HG03280 (cell line): Measurements from ENCODE around the gene FNDC3B.
A peak's percentile ranks its signal among the peaks of the same experiment; 100 is the strongest.
"Not testable (repeated sequence)": the region's sequence is repeated elsewhere in the genome, so short reads cannot be mapped to it uniquely, and the experiment has no call there.

ENCODE experiments used
- ATAC-seq: cut with Tn5 transposase; IDR thresholded peaks from one replicate; pipeline ENCODE4 v1.9.1; 2021; ENCODE audit warnings: mild to moderate bottlenecking, moderate library complexity; ENCODE audit not compliant: unreplicated experiment

FNDC3B gene

DNA sequence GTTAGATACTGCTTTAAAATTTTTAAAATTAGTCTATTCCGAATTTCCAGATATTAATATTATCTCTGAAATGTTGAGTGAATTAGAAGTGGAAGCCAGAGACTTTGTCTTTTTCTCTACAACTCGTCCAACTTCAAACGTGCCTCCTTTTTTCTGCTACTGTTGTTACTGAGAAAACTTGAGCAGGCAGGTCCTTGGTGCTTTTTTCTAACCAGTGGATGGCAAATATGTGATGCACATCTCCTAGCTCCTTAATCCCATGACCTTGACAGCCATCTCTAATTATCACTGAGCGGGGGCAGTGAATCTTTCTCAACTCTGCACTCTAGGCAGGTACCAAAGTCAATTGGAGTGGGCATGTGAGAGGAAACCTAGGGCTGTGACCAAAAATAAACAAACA lies 50.7 kb downstream of the FNDC3B start:
- no peak for ATAC-seq

DNA sequence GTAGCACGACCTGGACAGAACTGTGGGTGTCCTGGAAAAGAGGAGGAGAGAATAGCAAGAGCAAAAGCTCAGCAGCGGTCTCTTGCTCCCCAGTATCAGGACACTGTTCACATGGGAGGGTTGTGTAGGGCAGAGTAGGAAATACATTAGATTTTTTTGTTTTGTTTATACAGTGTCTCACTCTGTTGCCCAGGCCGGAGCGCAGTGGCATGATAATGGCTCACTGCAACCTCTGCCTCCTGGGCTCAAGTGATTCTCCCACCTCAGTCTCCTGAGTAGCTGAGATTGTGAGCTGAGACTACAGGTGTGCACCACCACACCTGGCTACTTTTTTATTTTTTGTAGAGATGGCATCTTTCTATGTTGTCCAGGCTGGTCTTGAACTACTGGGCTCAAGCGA lies 53.3 kb downstream of the FNDC3B start:
- ATAC-seq: no peak

DNA sequence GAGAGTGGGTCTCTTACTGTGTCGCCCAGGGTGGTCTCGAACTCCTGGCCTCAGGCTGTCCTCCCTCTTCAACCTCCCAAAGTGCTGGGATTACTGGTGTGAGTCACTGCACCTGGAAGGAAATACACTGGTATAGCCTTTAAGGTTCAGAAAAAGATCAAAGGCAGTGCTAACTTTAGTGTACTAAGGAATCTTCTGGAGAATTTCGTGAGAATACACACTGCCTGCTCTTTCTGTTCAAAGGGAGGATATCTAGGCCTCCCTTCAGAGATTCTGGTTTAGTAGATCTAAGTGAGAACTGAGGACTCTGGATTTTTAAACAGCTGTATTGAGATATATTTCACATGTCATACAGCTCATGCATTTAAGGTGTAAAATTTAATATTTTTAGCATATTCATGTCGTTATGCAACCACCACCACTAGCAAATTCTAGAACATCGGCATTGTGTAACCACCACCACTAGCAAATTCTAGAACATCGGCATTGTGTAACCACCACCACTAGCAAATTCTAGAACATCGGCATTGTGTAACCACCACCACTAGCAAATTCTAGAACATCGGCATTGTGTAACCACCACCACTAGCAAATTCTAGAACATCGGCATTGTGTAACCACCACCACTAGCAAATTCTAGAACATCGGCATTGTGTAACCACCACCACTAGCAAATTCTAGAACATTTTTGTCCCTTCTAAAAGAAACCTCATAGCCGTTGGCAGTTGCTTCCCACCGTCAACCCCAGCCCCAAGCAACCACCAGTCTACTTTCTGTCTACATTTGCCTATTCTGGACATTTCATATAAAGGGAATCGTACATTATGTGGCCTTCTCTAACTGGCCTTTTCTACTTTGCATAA lies 54.4 kb downstream of the FNDC3B start:
- ATAC-seq: not testable (repeated sequence)

DNA sequence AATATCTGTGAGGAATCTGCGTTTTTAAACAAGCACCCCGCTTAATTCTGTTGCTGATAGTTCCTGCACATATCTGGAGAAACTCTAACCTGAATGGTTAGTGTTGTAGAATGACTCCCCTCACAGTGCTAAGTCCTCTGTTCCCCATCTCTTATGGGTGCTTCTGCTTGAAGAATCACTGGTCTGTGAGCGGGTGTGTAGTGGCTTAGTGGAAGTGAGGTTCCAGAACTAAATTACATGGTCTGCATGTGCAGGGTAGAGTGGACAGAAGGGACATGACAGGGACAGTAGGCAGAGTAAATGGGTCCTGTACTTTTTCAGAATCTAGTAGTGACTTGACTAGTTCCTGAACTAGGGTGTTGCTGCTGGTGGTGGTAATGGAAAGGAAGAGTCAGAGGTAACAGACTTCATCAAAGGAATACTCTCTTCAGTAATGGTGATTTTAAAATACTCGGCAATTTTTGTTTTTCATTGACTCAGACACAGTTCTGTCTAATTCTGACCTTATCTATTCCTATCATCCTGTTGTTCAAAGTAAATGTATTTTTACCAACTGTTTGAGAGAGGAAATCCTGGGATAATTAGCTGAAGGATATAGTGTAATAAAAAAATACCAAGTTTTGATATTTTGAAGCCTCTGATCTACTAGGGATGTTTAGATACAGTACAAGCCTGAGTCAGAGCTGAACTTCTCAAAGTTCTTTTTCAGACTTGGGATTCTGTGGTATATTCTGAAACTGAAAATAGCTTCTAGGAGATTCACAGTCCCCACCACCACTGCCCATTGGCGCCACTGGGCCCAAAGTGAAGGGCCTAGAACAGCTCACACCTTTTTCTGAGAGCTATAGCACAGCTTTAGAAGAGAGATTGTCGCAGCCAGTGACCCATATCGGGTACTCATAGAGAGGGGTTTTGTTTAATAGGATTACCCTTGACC lies 55.5 kb downstream of the FNDC3B start:
- ATAC-seq: peak; percentile 89

DNA sequence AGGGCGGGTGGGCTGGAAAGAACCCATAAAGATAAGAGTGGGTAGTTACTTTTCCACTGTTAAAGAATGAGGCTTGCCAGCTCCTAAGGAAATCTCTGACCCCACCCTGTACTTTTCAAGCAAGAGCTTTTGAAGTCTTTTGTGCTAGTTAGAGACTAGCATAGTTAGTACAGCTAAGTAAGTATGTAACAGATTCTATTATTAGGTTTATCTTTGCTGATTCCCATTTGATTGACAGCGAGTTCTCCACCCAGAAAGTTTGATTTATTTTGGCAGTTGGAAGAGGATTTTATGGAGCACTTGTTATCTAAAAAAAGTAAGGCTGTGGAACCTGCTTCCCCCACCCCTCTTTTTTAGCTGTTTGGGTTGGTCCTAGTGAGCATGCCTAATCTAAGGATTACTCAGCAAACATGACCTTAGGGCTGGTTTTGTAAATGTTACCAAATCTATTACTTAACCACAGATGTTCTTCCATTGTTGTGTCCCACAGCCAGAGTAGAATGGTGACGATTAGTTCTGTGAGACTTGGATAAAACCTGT lies 57.6 kb downstream of the FNDC3B start:
- ATAC-seq: no peak

DNA sequence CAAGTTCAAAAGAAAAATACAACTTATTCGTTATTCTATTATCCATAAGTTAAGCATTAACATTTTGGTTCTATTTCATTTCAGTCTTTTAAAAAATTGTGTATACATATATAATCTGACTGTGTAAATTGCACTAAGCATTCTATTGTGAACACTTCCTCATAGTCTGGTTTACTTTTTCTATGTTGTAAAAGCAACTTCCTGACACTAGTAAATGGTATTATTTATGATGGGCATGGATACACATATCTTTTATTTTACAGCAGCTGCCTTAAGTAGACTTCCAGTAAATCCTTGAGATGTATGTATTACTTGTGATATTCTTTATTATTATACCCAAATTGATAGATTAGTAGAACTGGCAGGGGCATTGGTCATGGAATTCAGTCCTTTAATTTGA lies 58.2 kb downstream of the FNDC3B start:
- no peak for ATAC-seq

DNA sequence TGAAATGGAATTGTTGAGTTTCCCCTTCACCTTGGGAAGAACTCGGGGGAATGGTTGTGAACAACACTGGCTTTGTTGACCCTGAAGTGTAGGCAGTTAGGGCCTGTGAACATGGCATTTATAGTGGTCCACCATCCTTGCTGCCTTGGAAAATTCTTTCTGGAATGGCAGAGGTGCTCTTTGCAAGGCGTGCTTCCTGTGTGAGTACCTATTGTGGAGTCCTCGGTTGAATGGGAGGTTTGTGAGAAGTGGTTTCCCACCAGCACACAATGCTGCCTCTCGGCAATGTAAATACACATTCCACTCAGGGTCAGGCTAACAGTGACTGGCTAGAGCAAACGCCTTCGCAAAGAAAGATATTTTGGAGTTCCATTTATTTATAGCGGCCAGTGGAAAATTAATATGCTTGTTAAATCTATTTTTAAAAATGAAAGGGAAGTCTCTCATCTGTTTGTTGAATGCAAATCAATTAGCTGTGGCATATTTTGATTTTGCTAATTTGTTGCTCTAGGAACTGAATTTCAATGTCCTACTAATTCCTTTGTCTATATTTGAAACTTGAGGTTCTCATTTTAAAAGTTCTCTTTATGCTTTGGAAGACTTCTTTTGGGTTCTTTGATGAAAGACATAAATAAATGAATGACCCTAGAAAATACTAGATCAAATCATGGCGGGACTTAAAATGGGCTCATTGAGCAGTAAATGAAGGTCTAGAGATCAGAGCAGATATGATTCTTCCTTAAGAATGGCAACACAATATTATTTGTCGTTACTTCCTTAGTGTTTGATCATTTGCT lies 59.5 kb downstream of the FNDC3B start:
- ATAC-seq: no peak

DNA sequence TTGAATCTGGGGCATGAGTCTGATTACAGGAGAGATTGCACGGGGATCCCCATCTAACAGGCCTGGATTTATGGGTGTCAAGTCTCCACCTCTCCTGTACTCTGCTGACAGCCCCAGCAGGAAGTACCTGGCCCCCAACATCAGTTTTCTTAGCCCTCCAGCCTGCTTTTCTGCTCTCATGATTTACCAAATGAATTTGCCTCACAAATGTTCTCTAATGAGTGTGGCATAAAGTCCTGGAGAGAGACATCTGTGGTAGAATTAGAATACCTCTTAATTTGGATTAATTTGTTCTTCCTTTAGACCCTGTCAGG lies 60.1 kb downstream of the FNDC3B start:
- ATAC-seq: no peak

DNA sequence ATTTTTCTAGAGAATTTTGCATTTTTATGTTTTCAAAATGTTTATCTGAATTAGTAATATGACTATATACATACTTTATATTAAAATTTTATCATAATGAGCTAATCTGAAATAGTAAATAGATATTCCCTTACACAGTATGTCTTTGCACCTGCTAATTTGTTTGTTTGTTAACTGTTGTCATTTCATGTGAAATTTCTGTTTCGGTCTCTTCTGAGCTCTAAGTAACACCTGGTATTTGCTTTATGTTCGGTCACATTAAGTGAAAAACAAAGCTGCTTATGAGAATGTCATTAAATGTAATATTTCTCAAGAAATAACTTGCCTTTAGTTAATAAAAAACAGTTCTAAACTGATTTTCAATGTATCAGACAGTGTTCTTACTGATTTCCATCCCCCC lies 61.1 kb downstream of the FNDC3B start:
- peak; percentile 61 for ATAC-seq

DNA sequence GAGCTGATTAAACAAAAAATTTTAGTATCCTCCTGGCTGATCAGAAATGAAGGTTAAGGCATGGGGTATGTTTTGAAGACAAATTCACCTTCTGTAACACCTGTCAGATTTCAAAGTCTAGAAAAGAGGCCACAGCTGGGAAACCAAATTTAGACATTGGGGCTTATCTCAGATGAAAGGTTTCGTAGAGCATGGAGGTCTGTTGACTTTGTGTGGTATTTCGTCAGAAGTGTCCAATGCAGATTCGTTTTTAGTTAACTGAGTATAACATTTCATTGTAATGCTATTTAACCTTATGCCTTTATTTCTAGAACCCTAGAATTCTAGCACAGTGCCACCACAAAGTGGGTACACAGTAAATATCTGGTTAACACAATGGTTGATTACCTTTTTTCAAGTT lies 61.7 kb downstream of the FNDC3B start:
- peak; percentile 65 for ATAC-seq

DNA sequence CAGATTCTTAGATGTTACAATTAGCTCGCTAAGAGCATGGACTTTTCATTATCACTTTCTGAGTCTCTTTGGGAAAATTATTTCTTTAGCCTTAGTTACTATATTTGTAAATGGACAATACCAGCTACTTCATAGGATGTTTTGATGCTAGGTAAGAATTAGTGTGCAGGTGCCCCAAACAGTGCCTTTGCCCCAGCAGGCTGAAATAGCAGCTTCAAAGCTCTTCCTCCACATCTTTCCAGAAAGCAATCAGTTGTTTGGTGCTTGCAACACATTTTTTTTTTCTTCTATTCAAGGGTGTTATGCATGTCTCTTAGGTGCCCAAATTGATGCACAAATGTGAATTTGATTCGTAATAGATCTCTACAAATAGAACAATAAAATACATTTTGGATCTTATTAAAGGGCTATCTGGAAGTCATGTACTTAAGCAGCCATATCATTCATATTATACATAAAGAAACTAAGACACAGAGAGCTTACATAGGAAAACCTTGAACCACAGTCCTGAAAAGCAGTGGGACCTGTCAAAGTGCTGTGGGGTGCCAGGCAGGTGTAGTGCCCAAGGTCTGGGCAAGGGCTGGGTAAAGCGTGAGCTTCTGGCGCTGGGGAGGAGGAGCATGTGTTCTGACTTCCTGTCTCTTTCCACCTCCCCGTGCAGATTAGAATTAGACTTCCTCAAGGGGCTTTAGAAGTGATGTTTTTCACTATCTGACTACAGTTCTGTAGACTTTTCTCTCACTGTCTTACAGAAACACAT lies 62.9 kb downstream of the FNDC3B start:
- ATAC-seq: no peak

DNA sequence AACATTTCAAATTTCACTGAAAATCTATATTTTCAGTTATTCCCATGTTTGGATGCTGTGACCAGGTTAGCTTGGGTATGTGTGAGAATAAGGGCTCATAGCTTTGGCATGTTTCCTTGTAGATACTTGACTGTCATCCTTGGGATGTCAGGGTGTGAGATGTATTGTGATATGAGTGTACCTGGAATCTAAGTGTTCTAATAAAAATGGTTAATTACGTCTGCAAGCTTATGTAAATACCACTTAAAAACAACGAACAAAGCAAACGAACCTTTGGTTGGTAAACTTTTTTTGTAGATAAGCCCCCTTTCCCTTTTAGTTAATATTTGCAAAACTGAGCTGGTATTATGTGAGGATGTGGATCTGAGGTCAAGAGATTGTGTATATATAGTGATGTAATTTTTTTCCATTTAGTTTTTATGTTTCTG lies 63.5 kb downstream of the FNDC3B start:
- ATAC-seq: no peak

DNA sequence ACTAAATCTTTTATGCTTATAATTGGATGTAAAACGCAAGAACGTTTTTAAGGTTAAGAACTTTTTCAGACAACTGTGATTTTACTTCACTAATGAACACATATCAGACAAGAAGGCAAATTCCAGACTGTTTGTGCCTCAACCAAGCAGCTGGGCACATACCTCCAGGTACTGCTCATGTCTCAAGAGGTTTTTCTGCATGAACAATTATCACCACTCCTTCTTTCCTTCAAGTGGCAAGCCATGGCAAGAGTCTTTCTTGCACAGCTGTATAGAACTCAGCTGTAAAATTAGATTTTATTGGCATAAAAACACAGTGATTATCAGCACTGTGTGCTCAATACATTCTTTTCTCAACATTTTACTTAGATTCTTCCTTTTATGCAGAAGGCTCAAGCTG lies 64.3 kb downstream of the FNDC3B start:
- no peak for ATAC-seq

DNA sequence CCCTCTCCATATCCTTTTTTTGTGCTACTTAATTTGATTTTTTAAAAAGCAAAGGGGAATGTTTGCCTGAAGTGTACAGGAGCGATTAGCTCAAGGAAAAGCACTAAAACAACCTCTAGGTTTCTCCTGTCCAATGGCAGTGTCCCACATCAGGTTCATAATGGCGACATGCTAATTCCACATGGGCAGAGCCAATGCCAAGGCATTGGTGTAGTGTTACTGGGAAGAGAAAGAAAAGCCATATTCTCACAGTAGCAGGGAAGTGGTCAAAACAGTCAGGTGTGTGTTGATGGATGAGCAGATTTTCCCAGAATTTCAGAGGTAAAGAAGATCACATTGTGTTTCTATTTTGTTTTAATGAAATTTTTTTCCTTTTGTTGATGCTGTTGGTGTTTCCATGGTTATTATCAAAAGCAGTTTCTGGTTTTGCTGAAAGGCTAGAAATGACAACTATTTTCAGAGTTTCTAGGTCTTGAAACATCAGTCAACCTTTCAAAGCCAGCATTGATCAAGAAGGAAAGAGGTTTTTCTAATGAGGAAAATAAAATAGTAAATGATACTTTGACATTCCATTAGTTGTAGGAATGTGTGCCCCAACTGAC lies 65.2 kb downstream of the FNDC3B start:
- no peak for ATAC-seq

DNA sequence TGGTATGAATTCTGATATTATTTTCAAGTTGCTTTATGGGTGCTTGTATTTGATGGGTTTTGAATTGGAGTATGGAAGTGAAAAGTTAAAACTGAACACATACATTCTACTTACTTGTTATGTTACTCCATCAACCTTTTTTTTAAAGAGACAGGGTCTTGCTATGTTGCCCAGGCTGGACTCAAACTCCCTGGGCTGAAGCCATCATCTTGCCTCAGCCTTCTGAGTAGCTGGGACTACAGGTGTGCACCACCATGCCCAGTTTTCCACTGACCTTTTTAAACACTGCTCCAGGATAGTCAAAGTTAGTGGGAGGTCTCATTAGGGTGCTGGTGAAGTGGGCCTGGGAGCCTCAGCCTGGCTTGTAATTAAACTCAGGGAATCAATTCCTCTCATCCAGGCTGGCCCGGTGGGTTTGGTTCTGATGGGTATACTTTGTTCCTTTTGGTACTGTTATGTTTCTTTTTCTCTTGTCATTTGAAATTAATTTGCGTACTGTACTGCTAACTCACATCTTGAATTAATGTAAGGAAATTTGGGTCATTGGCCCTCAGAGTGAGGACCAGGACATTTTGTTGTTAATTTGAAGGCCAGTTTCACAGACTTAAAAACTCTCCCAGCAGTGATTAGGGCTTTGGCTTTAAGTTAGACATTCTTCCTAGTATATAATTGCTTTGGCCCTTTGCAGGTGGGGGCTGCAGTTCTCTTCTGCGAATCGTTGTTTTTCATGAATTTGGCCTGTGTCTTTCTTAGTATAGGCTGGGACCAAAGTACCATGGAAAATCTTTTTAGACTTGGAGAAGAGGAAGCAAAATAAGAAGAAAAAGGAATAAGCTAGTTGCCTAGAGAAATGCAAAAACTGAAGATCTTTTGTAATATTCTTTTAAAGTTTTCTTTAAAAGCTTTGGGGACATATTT lies 66.9 kb downstream of the FNDC3B start:
- no peak for ATAC-seq

DNA sequence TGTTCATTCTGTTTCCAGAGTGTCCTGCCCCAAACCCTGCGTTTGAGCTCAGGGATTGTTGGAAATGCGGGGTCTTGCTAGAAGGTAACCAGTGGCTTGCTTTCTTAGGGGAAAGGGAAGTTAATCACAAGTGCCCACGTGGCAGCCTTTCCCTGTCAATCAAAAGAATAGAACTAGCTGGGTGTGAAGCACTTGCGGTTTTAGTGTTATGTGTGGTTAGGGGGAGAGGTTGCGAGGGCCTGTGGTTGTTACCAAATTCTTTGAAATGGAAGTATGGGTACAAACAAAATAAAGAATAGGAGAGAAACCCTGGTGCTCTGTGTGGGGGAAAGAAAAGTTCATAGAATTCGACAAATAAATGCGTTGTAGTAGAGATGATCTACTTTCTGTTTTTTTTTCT lies 67.6 kb downstream of the FNDC3B start:
- ATAC-seq: peak; percentile 43

DNA sequence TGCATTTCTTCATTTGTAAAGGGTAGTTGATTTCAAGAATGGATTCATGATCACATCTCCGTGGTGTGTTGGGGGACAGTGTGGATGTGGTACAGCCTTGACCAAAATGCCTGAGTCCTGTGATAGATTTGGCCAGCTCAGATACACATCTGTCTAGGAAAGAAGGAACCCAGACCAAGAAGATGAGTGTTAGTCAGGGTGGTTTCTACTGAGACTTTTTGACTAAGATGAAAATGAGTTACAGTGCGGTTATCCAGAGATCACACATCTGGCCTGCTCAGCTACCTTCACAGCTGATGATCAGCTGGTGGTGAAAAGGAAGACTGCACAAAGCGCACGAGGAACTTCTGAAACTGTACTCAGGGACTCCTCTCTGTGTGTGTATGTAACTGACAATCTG lies 68.0 kb downstream of the FNDC3B start:
- ATAC-seq: peak; percentile 90

DNA sequence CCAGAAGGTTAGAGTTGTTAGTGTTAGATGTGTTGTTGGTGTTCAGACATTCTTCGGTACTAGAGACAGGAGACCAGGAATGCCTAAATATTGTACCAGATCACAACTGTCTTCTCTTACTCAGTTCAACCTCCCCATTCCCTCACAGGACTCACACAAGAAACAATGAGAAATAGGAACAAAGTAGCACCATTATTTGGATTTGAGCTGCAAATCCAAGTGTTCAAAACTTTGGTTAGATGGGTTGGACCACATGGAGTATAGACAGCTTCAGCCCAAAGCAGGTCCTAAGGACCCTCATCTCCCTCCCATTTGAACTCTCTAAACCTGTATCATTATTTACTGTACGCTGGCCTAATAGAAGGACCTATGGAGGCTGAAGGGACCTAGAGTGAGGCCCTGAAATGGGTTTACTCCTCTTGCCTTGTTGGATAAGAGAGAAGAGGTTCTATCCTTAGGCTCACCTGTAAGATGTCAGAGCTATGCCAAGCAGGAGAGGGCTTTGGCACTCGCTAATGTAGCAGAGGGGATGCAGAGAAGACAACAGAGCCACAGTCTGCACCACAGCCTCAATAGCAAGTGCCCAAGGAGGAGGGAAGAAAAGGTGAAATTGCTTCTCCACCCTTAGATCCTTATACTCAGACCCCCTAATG lies 70.9 kb downstream of the FNDC3B start:
- no peak for ATAC-seq
